ENCODE measurements around the gene MYLK. TPM values are rescaled to one million over a fixed set of nuclear protein-coding genes. Genes with fewer than 3 reads are reported as not detected.

Gene MYLK
- total and polyA plus RNA-seq, 10 of the 15 experiments (the other 5 are each of a cell fraction or from before 2014, with no cell fraction given), result 0.04 to 1.6 (median 0.42) TPM; not detected in 1

GRCh38 chr3:123712077-123712860 lies 171.9 kb downstream of the MYLK start:
- SMC1A ChIA-PET (ENCODE audit: uncharacterized antibody, unreplicated experiment), result no interaction called here
- FAIRE-seq (no peak), DNase-seq (ENCODE audit: low read depth, low spot score) (no peak), ATAC-seq (no peak)
- TF ChIP-seq, protein P1, sequence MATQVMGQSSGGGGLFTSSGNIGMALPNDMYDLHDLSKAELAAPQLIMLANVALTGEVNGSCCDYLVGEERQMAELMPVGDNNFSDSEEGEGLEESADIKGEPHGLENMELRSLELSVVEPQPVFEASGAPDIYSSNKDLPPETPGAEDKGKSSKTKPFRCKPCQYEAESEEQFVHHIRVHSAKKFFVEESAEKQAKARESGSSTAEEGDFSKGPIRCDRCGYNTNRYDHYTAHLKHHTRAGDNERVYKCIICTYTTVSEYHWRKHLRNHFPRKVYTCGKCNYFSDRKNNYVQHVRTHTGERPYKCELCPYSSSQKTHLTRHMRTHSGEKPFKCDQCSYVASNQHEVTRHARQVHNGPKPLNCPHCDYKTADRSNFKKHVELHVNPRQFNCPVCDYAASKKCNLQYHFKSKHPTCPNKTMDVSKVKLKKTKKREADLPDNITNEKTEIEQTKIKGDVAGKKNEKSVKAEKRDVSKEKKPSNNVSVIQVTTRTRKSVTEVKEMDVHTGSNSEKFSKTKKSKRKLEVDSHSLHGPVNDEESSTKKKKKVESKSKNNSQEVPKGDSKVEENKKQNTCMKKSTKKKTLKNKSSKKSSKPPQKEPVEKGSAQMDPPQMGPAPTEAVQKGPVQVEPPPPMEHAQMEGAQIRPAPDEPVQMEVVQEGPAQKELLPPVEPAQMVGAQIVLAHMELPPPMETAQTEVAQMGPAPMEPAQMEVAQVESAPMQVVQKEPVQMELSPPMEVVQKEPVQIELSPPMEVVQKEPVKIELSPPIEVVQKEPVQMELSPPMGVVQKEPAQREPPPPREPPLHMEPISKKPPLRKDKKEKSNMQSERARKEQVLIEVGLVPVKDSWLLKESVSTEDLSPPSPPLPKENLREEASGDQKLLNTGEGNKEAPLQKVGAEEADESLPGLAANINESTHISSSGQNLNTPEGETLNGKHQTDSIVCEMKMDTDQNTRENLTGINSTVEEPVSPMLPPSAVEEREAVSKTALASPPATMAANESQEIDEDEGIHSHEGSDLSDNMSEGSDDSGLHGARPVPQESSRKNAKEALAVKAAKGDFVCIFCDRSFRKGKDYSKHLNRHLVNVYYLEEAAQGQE (IDR thresholded peaks at IDR 0.05; ENCODE audit: low read depth, low read length), result no peak
- TF ChIP-seq YY1 (IDR thresholded peaks at IDR 0.05; ENCODE audit: low read depth, low read length) (no peak), FOS (IDR thresholded peaks at IDR 0.05; ENCODE audit: borderline replicate concordance, extremely low read depth, insufficient read length) (no peak), SMAD5 (IDR thresholded peaks at IDR 0.05; ENCODE audit: low read depth) (no peak), SMAD1 (IDR thresholded peaks at IDR 0.05; ENCODE audit: low read depth, partially characterized antibody) (no peak), RAD21 (IDR thresholded peaks at IDR 0.05; ENCODE audit: insufficient read depth, low read depth, low read length) (no peak), RB1 (IDR thresholded peaks at IDR 0.05; ENCODE audit: borderline replicate concordance) (no peak), FOXK2 (IDR thresholded peaks at IDR 0.05) (no peak), ZBED1 (IDR thresholded peaks at IDR 0.05; ENCODE audit: borderline replicate concordance) (no peak), EP300 (IDR thresholded peaks at IDR 0.05; ENCODE audit: borderline replicate concordance in 1 of 2, control insufficient read depth in 1 of 2, low read depth in 2 of 2, low read length in 2 of 2) (no peak)
- H3K9me3 ChIP-seq (replicated peaks; ENCODE audit: control insufficient read depth, insufficient read depth, low read length), result no peaks in the 10 kb centered on the region
- no peaks in the 10 kb centered on the region; the same call in 1 of the 2 replicates for H4K20me1 ChIP-seq (ENCODE audit: control insufficient read depth, insufficient read depth)
- POLR2A ChIA-PET, result no interaction called here
- WGBS (ENCODE audit: insufficient coverage, insufficient replicate concordance, low lambda C conversion rate, missing lambda C conversion rate), result 47% methylated on average over 14 of the region's 14 CpGs
- RAD21 ChIA-PET (ENCODE audit: unreplicated experiment), result no interaction called here
- H3K4me3 ChIP-seq, result no peak overlapping the region
- H3K27ac ChIP-seq (ENCODE audit: control insufficient read depth, insufficient read depth), result no peak overlapping the region
- in situ Hi-C loops (cut with MboI), result no loop called here
- CTCF ChIA-PET, result interaction anchor here (0.6 to 3.0 kb wide), 2 partner anchors 11 to 54 kb away, joined by 3 to 8 read pairs; no protein-coding TSS in a partner anchor
- no peaks in the 10 kb centered on the region for H3K4me1 ChIP-seq (ENCODE audit: control insufficient read depth, insufficient read depth, low read length)
- no peaks in the 10 kb centered on the region; a peak in 1 of 4 replicates for H3K27me3 ChIP-seq (replicated peaks in 1 of 2; ENCODE audit: control insufficient read depth in 2 of 2, insufficient read depth in 2 of 2, low read length in 1 of 2)
- intact Hi-C loops (cut with micrococcal nuclease; ENCODE audit: unreplicated experiment), result no loop called here
- H2AFZ ChIP-seq (ENCODE audit: control insufficient read depth, low read depth, low read length), result no peak overlapping the region
- no peaks in the 10 kb centered on the region for H3K79me2 ChIP-seq (ENCODE audit: control insufficient read depth, insufficient read depth, low read length)
- H3K36me3 ChIP-seq (ENCODE audit: control insufficient read depth in 2 of 2, insufficient read depth in 2 of 2, low read length in 1 of 2), result no peaks in the 10 kb centered on the region
- no peak overlapping the region for H3K9ac ChIP-seq (ENCODE audit: control insufficient read depth, insufficient read depth, low read length)
- H3K4me2 ChIP-seq (ENCODE audit: control insufficient read depth, insufficient read depth), result no peak overlapping the region
- no TSS peak for BruUV-seq (replicated peaks)
